GM13977 (cell line): ENCODE data around the gene PCARE.

ENCODE experiments used
- DNase-seq: peaks from one replicate; pipeline ENCODE4 v3.0.0; 2012; ENCODE audit warnings: low spot score
- in situ Hi-C: fragments of 300-500 bp; cut with MboI; formaldehyde crosslinking; loops from one replicate; pipeline ENCODE4 v1.12.0; 2022; ENCODE audit warnings: low sequenced_read_pairs, low pct_unique_long_range_greater_than_20kb, mixed read lengths, inconsistent platforms; ENCODE audit not compliant: unreplicated experiment
- TF ChIP-seq, protein P1 (sequence below): IDR thresholded peaks from 2 replicates; pipeline ENCODE4 v1.5.1; 2012; ENCODE audit warnings: mild to moderate bottlenecking, control low read depth; ENCODE audit not compliant: insufficient read depth; ENCODE audit errors: extremely low read depth, missing control alignments

PCARE gene

GRCh38 chr2:29052807-29053206 is 21.5 kb downstream of the PCARE start:
- in situ Hi-C loops = no loop called here
- TF ChIP-seq, protein P1, sequence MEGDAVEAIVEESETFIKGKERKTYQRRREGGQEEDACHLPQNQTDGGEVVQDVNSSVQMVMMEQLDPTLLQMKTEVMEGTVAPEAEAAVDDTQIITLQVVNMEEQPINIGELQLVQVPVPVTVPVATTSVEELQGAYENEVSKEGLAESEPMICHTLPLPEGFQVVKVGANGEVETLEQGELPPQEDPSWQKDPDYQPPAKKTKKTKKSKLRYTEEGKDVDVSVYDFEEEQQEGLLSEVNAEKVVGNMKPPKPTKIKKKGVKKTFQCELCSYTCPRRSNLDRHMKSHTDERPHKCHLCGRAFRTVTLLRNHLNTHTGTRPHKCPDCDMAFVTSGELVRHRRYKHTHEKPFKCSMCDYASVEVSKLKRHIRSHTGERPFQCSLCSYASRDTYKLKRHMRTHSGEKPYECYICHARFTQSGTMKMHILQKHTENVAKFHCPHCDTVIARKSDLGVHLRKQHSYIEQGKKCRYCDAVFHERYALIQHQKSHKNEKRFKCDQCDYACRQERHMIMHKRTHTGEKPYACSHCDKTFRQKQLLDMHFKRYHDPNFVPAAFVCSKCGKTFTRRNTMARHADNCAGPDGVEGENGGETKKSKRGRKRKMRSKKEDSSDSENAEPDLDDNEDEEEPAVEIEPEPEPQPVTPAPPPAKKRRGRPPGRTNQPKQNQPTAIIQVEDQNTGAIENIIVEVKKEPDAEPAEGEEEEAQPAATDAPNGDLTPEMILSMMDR = no peak
- no peak for DNase-seq

- in situ Hi-C loops = no loop called here
- TF ChIP-seq, protein P1 = no peak
- DNase-seq = no peak
Measured at GRCh38 chr2:29051730-29052129, 22.6 kb downstream of the PCARE start.

- in situ Hi-C loops = no loop called here
- no peak for DNase-seq
- TF ChIP-seq, protein P1 = no peak
Measured at GRCh38 chr2:29050591-29050990, 23.7 kb downstream of the PCARE start.

- TF ChIP-seq, protein P1 = no peak
- DNase-seq = no peak
- in situ Hi-C loops = no loop called here
Measured at GRCh38 chr2:29047083-29047845, 27.1 kb downstream of the PCARE start.

DNA sequence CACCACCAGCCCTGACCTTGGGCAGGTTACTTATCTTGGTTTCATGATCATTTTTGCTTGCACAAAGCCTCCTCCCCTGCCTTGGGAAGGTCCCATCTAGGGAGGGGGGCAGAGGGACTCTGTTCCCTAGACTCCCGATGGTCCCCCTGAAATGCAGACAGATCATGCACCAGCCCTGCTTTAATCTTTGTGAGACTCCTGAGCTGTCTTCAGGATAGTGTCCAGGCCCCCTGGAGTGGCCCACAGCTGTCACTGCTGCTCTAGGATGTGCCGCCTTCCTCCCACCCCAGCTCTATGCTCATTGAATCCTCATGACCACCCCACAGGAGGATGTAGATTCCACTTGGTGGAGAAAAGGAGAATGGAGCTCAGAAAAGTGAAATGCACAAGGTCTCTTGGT is 28.0 kb downstream of the PCARE start:
- TF ChIP-seq, protein P1 = no peak
- in situ Hi-C loops = no loop called here
- no peak for DNase-seq

- in situ Hi-C loops = no loop called here
- no peak for DNase-seq
Measured at GRCh38 chr2:29044459-29044858, 29.9 kb downstream of the PCARE start.

More at GRCh38 chr2:29044459-29044858, 29.9 kb downstream of the PCARE start:
- TF ChIP-seq, protein P1 = no peak
